HG02943 (cell line): ENCODE data around the gene TXNRD1.
"Not testable (repeated sequence)": the region's sequence is repeated elsewhere in the genome, so short reads cannot be mapped to it uniquely, and the experiment has no call there.

ENCODE experiments used
- ATAC-seq: cut with Tn5 transposase; IDR thresholded peaks from one replicate; pipeline ENCODE4 v1.9.1; 2021; ENCODE audit warnings: mild to moderate bottlenecking, low read depth, moderate library complexity; ENCODE audit not compliant: unreplicated experiment

The TXNRD1 gene

DNA sequence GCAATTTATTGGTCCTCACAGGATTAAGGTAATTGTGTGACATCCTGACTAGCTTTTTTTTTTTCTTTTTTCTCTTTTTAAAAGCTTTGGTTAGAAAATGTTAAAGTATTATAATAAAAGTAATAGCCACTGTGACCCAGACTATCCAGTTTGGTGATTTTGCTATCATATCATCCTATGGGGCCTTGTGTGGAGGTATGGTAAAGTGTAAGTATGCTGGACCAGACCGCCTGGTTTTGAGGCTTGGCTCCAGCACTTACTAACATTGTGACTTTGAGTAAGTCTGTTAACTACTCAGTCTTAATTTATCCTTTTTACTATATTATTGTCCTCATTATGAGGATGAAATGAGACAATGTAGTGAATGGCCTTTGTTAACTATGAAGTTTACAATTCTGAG, 103.4 kb downstream of the TXNRD1 start:
- no peak for ATAC-seq

DNA sequence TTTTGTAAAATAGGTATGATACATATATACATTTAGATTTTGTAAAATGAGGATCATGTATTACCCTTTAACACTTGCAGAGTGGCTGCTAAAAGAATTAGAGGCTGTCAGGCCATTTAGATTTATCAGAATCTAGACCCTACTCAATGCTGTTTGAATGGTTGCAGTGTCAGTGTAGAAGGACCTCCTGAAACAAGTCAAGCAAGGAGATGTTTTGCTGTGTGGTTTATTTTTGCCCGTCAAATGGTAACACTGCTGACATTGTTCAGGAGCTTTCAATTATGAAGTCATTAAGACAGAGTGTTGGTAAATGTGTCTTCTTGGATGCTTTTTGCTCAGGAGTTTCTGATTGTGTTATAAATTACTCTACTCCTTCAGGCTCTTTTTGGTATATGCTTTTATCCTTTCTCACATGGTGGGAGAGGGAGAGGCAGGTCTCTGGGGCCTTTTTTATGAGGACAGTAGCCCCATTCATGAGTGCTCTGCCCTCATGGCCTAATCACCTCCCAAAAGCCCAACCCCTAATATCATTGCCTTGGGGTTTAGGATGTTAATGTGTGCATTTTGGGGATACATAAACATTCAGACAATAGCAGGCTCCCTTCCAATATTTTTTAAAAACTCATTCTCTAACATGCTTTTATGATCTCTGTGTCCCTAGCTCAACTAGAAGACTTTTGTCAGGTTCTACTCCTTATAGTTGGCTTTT, 104.5 kb downstream of the TXNRD1 start:
- ATAC-seq: no peak

DNA sequence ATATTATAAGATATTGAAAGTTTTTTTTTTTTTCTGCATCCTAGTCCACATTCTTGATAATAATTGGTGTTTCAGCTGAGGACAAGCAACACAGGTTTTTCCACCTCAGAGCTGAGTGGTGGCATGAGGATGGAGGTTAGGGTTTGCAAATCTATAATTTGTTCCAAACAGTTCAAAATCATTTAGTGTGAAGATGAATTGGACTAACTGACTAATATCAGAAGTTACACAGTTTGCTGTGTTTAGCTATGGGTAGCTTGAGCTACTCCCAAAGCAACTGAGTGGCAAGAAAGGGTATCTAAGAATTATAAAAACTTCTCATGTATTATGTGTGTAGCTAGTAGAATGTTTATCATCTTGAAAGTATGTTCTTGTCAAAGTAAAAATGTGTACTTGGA, 105.0 kb downstream of the TXNRD1 start:
- no peak for ATAC-seq

DNA sequence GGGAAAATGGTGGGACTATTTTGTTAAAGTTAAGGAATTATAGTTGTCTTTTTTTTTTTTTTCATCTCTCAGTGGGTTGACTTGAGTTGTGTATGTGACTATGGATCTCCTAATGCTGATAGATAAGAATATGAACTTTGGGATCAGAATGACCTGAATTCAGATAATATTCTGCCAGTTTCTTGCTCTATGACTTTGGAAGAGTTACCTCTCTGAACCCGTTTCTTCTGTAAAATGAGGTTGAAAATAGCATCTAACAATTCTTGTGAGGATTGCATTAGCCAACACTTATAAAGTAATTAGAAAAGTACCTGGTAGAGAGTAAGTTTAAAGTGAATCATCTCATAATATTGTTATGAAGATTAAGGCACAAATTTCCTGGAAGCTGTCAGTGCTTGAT, 106.4 kb downstream of the TXNRD1 start:
- ATAC-seq: no peak

DNA sequence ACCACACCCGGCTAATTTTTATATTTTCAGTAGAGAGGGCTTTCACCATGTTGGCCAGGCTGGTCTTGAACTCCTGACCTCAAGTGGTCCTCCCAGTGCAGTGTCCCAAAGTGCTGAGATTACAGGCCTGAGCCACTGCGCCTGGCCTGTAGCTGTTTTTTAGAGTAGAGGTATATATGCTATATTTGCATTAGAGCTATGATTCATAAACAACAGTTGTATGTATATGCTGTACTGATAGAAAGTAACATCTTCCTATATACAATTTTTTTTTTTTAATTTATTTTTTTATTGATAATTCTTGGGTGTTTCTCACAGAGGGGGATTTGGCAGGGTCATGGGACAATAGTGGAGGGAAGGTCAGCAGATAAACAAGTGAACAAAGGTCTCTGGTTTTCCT, 107.0 kb downstream of the TXNRD1 start:
- ATAC-seq: not testable (repeated sequence)

DNA sequence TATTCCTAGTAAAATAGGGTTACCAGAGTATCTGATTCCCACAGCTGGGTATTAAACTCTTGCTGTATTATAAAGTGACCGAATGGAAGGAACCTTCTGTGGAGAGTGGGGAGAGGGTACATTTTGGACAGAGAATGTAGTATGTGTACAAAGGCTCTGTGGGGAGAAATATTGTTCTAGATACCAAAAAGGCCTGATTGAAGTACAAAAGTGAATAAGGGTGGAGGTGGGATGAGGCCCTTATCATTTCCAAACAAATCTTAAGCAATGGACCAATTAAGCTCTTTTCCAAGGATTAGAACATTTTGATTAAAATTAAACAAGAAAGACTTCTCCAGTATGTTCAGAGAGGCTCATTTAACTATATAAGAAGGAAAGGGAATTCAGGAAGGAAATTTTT, 108.3 kb downstream of the TXNRD1 start:
- no peak for ATAC-seq

DNA sequence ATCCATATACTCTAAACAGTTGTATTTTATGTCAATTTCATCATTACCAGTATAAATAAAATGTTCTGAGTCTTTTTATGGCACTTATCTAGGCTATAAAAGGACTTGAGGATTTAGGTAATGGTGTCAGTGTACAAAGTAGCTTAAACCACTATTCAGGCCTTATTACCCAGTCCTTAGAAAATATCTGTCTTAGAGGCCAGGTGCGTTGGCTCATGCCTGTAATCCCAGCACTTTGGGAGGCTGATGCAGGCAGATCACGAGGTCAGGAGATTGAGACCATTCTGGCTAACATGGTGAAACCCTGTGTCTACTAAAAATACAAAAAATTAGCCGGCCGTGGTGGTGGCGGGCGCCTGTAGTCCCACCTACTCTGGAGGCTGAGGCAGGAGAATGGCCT, 112.7 kb downstream of the TXNRD1 start:
- not testable (repeated sequence) for ATAC-seq

DNA sequence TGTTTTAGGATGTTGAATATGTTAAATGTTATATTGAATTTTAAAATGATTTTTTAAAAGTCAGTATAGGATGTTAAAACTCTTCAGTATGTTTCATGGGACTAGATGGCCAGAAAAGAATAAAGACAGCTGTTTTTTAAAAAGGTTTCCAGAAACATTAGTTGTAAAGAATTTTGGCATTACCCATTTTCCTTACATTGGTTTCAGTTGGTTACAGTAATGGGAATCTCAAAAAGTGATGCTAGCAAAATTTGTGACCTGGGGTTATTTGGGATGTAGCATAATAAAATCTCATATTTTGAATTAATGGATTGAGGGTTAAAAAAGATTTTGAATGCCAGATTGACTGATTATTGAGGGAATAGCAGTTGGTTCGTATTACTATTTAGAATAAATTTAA, 113.2 kb downstream of the TXNRD1 start:
- no peak for ATAC-seq

DNA sequence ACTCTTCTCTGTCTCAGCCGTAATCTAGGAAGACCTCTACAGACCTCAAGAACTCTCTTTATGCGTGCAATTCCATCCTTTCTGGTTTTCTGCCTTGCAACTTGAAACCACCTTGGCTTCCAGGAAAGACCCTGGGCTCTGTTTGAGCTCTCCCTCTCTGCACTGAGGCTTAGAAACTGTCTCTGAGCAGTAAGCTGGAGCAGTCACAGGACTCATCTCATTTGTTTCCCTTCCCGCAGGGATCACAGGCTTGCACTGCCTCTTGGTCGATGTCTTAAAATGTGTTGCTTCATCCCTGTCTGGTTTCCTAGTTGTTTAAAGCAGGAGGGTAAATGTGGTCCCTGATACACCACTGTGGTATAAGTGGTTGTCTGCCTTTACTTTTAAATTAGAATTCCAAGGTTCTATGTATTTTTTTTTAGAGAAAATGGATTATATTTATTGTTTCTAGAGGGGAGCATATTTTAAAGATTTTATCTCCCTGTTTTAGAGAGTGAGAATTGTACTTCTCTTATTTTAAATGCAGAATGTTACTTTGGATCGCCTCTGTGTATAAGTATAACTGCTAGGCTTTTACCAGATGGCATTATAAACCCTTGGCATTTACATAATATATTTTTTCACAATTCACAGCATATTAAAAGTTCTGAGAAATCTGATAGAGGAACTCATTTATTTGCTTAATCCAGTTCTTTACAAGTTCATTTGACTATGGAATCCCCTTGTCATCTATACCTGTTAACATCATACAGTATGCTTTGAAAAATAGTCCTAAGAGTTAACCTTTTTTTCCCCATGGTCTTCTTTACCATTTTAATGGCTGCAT, 114.3 kb downstream of the TXNRD1 start:
- ATAC-seq: no peak

DNA sequence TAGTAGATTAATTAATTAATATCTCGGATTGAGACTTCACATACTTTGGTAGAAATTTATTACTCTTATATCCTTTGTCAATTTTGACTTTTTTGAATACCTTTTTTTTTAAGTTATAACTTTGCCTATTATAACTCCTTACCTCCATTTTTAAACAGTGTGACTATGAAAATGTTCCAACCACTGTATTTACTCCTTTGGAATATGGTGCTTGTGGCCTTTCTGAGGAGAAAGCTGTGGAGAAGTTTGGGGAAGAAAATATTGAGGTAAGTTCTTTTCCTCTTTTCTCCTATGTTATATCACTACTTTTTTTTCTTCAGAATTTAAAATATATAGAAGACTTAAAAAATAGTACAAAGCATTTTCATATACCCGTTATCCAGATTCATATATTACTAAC, 115.8 kb downstream of the TXNRD1 start:
- no peak for ATAC-seq

DNA sequence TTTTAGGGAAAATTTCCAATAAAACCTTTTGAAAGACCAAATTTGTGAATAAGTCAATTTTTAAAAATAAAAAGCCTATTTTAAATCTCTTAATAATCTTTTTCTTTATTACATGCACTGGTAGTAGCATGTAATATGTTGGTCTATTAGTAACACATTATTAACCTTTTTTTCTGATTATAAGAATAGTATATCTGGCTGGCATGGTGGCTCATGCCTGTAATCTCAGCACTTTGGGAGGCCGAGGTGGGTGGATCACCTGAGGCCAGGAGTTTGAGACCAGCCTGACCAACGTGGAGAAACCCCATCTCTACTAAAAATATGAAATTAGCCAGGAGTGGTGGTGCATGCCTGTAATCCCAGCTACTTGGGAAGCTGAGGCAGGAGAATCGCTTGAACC, 116.7 kb downstream of the TXNRD1 start:
- not testable (repeated sequence) for ATAC-seq

DNA sequence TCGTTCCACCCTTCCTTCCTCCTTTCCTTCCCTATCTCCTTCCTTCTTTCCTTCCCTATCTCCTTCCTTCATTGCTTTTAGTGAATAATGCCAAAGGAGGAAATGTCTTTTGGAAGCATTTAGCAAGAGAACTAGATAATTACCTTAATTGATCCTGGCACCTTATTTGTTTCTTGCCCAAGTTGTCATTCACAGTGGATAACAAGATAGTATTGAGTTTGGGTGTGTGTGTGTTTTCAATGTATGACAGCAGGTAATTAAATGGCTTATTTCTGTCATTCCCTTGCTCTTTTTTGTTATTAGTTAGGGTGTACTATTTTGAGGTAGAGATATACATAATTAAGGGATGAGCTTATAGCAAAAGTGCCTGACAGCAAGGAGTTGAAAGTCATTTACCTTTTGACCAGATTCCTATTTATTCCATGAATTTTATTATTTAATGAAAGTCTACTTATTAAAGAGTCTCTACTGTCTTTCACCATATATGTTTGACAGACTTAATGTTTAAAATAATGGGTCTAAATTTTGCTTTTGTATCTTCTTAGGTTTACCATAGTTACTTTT, 118.2 kb downstream of the TXNRD1 start:
- no peak for ATAC-seq

DNA sequence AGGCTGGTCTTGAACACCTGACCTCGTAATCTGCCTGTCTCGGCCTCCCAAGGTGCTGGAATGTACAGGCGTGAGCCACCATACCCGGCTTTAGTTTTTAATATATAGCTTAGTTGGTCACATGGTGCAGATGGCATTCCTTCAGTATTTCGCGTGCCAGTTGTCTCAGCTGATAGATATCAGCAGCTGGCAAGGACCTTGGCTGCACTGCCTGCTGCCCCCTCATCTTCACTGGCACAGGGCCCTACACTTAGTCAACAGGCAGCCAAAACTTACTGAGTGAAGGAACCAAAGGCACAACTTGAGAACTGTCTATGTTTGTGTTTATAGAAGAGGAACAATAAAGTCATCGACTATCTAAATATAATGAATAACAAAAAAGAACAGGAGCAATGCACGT, 119.0 kb downstream of the TXNRD1 start:
- ATAC-seq: no peak

DNA sequence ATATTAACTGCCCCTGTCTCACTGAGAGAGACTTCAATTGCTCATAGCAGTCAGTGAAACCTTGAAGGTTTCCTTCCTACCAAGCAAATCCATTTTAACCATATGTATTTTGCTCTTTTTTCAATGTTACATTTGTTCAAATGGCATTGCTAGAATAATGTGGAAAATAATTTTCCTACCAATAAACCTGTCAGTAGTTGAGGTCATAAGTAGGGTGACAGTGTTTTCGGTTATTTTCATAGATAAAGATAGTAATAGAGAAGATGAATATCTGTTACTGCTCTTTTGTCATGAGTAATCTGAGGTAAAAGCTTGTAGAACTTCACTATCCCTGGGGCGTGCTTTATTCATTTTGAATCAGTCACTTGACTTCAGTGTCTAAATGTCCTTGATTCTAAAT, 120.5 kb downstream of the TXNRD1 start:
- no peak for ATAC-seq

DNA sequence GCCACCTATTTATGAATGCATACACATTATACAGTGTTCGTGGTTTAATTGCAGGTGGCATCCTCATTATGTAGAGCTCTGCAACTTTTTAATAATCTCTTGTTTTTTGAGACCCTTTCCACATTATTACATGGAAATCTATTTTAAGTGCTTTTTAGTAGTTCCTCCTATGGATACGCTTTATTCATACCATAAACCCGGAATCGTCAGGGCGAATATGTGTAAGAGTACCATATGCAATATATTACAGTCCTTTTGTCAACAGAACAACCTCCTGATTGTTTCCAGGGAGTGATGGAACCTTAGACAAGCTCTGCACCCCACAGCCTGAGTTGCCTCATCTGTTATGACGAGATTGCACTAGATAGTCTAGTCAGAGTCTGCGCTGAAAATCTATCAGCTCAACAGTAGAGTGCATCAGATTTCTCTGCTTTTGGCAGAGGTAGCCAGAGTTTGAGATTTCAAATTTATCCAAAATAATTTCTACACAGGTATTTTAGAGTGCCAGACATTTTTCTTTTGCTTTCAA, 121.5 kb downstream of the TXNRD1 start:
- ATAC-seq: no peak

DNA sequence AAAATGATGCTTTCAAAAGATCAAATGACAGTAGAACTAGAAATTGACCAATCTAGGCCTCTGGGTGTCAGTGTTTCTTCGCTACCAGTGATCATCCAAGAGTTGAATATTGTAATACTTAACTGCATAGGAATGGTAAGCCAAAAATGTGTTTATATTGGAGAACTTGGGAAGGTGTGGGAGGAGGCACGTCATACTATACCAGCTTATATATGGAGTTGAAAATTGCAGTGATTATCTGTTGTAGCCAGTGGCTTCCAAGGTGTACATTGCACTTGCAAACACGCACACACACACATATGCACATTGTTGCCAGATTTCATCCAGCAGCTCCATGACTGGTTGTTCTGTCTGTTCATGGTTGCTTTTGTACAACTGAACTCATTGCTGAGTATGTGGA, 124.1 kb downstream of the TXNRD1 start:
- no peak for ATAC-seq

DNA sequence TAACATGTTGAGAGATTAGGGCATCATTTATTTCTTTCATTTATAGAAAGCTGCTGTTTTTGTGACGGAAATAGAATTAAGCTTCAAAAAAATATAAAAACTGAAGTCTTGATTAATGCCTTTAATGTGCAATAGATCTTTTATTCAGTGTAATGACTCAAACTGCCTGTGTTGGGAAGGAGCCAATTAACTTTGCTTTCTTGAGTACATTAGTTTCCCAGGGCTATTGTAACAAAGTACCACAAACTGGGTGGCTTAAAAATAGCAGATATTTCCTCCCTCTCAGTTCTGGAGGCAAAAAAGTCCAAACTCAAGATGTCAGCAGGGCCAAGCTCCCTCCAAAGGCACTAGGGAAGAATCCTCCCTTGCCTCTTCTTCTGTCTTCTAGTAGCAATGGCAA, 124.6 kb downstream of the TXNRD1 start:
- no peak for ATAC-seq

DNA sequence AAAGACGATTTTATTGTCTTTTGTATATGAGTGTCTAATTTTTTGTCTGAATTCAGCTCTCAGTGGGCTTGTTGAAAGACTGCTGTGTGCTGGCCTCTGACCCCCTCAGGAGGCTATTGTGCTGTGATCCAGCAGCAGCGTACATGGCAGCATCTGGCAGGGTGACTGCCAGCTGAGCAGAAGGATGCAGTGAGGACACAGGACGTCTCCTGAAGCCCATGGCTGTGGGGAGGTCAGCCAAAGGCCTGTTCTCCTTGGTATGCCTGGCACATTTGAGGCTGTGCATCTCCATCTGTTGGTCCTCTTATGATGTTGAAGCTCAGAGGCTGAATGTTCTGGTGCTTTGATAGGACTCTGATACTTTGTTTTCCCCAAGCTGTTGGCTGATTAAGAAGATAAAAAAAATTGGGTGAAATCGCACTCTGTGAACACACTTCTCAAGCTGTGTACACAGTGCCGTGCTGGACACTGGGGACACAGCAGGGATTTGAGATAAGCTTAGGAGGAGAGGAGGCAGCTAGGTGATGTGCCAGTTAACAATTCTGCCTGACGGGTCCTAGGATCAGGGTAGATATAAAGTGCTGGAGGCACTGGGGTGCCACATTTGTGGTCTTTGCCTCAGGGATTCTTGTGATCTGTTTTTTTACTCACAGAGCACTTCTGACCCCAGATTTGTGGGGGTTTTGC, 125.5 kb downstream of the TXNRD1 start:
- ATAC-seq: no peak

DNA sequence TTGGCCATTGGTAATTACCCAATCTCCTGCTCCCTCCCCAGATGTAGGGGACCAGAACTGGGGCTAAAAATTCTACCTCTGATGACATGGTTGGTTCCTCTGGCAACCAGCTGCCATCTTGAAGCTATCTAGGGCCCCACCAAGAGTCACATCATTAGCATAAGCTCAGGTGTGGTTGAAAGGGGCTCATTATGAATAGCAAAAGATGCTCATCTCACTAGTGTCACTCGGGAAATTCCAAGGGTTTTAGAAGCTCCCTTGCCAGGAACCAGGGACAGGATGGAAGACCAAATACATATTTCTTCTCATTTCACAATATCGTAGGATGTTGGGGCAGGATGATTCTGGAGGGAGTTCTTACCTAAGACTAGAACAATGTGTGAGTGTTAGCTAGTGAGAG, 126.6 kb downstream of the TXNRD1 start:
- no peak for ATAC-seq

DNA sequence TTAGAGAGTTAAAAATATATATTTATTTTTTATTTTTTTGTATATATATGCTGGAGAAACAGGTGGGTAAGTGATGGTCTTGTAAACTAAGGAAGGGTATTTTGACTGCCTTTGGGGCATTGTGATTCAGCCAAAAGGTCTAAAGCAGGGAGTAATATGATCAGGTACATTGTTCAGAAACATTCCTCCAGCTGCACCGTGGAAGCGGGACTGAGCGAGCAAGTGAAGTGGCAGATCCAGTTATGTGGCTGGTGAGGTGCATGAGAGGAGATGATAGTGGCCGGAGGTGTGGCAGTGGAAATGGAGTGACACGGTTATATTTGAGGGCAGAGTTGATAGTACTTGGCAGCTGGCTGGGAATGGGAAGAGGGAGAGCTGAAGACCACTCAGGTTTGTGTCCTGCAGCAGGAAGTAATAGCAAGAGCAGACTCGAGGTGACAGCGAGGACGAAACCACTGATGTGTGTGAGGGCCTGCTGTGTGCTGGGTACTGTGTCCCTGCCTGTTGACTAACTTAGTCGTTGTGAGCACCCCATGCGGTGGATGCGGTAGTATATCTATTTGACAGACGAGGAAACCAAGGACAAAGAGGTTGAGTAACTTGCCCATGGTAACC, 127.2 kb downstream of the TXNRD1 start:
- ATAC-seq: no peak

DNA sequence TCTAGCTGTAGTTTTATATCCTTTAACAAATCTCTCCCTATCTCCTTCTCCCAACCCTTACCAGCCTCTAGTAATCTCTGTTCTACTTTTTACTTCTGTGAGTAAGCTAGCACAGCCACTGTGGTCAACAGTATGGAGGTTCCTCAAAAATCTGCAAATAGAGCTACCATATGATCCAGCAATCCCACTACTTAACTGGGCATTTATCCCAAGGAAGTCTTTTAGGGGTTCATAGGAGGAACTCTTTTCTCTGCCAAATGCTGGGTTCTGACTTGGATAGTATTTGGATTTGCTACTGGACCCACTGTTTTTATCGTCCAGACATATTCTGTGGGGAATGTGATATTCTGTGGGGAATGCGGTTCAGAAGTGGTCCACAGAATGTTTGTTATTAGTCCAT, 129.1 kb downstream of the TXNRD1 start:
- ATAC-seq: no peak
